Left lobe of liver (tissue), 2 donors: Measurements from ENCODE around the gene RABAC1. TPM values are rescaled to one million over a fixed set of nuclear protein-coding genes. Genes with fewer than 3 reads are reported as not detected.
"Not testable (repeated sequence)": the region's sequence is repeated elsewhere in the genome, so short reads cannot be mapped to it uniquely, and the experiment has no call there.

Source experiments
- ATAC-seq: fragments of 200-7000 bp; cut with Tn5 transposase; one replicate; pipeline ENCODE4 v1.9.1; 2020; ENCODE audit warnings: mild to moderate bottlenecking, moderate library complexity
- DNase-seq: peaks from one replicate; pipeline ENCODE4 v3.0.0-alpha.2; 2020; ENCODE audit warnings: low spot score
- total RNA-seq: library from RNA; stranded (reverse); gene quantifications from one replicate; pipeline ENCODE4 v1.2.1, GENCODE V29; 2021
- donor health status: DM: no; HTN: no; CAD: no; lungs with moderate emphysema.
- donor health status: DM: no; HTN: yes; CAD: no.

The RABAC1 gene
- total RNA-seq, 1 donor from 2014 or later: 106 TPM

GRCh38 chr19:41918095-41918494 lies 41.0 kb downstream of the RABAC1 start:
- no peak for DNase-seq
- ATAC-seq: no peak

- no peak for ATAC-seq
- no peak for DNase-seq
Observed at GRCh38 chr19:41917676-41918075, 41.4 kb downstream of the RABAC1 start.

- no peak for ATAC-seq
- no peak for DNase-seq
Observed at GRCh38 chr19:41915776-41916414, 43.2 kb downstream of the RABAC1 start.

DNA sequence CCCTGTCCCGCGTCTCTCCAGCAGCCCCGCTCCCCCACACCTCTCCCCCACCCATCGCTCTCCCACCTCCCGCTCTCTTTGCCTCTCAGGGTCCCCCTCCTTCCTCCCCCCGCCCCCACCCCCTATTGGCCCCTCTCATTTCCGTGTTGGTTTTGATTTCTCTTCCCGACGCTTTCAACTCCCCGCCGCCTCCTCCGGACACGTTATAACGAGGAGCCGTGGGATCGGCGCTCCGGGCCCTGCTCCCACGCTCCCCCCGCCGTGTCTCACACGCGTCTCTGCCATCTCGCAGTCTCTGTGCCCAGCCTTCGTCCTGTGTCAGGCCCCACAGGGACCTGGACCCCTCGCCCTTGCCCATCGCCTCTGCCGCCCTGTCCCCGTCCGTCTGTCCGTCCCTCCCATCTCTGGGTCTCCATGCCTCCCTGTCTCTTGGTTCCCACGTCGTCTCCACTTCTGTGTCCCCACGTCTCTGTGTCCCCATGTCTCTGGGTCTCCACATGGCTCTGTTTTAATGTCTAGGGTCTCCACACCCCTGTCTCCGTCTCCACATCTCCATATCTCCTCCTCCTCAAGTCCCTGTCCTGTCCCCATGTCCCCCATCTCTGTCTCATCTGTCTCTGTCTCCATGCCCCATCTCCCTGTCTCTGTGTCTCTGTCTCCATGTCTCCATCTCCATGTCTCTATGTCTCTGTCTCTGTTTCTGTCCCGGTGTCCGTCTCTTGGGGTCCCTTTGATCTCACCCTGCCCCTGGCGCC lies 43.9 kb downstream of the RABAC1 start:
- ATAC-seq: no peak
- DNase-seq: no peak

GRCh38 chr19:41914424-41914834 lies 44.7 kb downstream of the RABAC1 start:
- ATAC-seq: not testable (repeated sequence)

DNA sequence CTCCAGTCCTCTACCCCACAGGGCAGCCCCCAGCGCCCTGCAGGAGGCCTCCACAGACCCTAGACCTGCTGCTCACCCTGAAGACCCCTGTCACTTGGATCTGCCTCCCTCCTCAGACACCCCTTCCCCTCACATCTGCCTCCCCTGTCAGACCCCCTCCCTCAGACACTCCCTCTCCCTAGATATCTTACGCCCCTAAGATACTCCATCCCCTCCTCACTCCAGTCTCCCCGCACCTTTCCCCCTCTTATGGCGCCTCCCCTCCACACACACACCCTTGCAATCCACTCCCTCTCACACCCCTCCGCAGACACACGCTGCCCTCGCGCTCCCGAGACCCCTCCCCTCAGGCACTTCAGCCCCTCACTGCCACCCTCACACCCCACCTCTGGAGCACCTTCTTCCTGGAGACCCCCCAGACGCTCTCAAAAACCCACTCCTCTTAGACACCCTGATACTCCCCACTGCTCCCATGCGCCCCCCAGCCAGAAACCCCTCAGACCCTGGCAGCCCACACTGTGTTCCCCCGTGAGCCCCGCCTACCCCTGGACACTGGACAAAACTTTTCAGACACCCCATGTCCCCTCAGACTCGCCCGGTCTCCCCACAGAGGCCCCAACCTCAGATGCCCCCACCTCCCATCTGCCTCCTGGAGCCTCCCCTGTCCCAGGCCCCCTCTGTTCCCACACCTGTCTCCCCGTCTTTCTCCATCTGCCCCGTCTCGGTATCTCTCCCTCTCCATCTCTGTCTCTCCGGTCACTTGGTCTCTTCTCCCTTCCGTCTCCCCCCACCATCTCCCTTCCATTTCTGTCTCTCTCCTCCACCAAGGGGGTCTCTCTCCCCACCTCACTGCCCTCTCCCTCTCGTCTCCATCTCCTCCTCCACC lies 45.3 kb downstream of the RABAC1 start:
- ATAC-seq (no peak), DNase-seq (no peak)

More at GRCh38 chr19:41914424-41914834, 44.7 kb downstream of the RABAC1 start:
- not testable (repeated sequence) for DNase-seq

GRCh38 chr19:41912899-41913537 lies 46.1 kb downstream of the RABAC1 start:
- ATAC-seq (no peak), DNase-seq (no peak)

DNA sequence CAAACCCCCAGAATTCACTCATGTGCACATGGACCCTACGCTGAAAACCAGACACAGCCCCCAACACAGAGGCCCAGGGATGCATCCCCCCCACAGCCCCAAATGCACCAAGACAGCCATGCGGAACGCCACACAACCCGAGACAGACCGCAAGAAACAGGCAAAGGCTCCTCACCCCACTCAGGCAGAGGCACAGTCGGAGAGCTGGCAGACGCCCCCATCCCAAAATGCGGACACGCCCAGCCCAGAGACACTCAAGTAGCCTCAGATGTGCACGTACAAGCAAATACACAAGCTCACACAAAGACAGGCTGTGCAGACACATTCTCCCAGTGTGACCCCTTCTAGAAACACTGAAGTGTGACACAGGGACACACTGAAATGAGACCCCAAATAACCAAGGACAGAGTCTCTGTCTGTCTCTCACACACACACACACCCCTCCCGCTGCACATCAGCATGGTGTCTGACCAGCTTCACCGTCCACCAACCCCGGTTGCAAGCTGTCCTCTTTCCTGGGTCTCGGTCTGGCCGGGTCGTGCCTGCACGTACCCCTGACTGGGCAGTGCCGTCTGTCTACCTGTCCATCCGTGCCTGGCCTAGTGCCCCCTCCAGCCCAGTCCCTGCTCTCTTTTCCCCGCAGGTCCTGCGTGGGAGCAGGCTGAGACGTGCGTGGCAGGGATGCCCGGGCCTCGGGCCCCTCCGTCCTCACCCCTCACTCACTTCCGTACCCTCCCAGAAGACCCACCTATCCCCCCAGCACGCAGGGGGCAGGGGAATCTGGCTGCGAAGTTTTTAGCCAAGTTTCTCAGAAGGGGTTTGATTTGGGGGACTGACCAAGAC lies 47.0 kb downstream of the RABAC1 start:
- no peak for DNase-seq
- no peak for ATAC-seq

DNA sequence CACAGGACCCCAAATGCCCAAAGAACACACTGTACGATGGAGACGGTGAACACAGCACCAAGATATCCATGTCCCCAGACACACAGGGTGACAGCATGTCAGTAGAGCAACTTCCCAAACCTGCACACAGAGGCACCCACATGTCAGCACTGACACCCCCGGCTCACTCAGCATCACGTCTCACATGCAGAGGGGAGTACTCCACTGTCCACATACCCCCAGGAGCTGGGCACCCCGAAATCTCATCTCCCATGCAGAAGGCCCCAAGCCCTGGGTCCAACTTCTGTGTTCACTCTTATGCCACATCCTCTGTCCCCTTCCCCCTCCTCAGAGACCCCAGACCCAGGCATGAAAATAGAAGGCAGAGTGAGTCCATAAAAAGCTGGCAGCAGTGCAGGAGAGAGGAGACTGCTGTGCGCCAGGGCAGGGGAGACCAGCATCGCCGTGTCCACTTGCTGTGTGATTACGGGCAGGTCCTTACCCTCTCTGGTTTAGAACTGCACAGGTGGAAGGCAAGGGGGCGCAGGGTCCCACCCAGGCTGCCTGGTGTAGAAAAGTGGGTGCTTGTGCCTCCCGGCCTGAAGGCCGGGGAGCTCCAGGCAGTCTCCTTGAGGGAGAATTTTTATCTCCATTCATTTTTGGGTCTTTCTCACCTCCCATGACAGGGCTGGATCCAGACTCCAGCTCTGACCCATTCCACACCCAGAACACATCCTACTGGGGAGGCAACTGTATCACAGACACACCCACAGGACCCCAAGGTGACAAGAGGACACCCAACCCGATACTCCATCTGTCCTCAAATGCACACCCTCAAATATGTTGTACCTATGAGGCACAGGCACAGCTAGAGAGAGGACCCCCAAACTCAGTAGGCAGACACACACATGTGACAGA lies 47.9 kb downstream of the RABAC1 start:
- DNase-seq: no peak
- ATAC-seq: no peak

DNA sequence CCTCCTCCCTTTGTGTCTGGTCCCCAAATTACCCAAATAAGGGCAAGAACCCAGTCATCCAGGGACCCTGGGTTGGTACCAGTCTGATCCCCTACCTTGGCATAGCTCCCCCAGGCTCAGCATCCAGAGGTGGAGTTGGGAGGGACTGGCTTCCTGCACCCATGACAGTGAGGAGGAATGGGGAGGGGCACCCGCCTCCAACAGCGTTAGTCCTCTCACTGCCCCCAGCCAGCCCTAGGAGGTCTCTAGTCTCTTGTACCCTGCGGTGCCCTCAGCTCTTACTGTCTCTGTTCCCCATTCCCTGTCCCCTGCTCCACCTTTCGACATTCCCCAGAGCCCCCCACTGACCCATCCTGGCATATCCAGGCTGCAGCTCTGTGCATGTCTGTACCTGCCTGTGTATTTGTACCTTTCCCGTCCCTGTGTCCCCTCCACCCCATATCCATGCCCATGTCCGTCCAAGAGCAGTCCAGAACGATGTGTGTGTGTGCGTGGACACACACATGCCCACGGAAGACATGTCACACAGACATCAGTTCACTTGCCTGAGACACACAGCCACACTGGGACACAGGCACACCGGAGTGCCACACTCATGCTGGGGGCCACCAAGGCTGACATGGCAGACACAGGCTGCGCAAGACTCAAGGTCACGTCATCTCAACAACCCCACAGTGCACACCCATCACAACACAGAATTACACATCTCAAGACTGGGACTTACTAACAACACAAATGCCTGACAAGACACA lies 48.7 kb downstream of the RABAC1 start:
- DNase-seq (no peak), ATAC-seq (peak; percentile 4)

- no peak for DNase-seq
Observed at GRCh38 chr19:41909706-41910105, 49.4 kb downstream of the RABAC1 start.

GRCh38 chr19:41908724-41909464 lies 50.2 kb downstream of the RABAC1 start:
- no peak for ATAC-seq
- DNase-seq: no peak

More at GRCh38 chr19:41909706-41910105, 49.4 kb downstream of the RABAC1 start:
- no peak for ATAC-seq

GRCh38 chr19:41907994-41908615 lies 51.0 kb downstream of the RABAC1 start:
- DNase-seq (no peak), ATAC-seq (no peak)

DNA sequence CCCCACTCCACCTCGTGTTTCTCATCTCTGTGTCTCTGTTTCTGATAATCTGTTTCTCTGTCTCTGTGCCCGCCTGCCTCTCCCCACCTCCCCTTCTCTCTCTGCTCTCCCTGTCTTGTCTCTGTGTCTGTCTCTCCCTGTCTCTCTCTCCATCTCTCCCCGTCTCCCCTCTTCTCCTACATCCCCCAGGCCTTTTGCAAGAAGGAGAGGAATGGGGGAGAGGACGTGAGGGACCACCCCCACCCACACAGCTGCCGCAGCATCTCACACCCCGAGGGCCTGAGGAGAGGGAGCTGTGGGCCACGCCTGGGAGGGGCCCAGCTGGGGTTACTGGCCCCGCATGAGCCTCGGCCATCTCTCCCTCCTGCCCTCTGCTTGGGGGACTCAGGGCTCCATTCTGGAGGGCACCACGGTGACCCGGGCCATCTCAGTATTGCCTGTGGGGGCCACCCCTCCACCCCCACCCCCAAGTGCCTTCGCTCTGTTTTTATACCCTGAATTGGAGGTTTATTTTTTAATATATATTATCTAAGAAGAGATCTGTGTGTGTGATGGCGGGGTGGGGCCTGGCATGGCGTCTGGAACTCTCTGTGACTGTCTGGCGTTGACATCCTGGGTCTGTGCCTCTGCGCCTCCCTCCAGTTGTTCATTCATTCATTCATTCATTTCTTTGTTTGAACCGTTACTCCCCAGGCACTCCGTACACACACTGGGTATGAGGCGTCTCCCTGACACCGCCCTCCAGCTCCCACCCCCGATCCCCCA lies 52.0 kb downstream of the RABAC1 start:
- DNase-seq (no peak), ATAC-seq (no peak)
